Measurements from ENCODE around the gene TMEM30B. TPM values are rescaled to one million over a fixed set of nuclear protein-coding genes. Genes with fewer than 3 reads are reported as not detected.

The TMEM30B gene
- total and polyA plus RNA-seq, 4 donors: 3.0 to 7.4 (median 5.6) TPM

GRCh38 chr14:61280526-61281185, 482 bp downstream of the TMEM30B start:
- Histone ChIP-seq H3K36me3 (ENCODE audit: control insufficient read depth in 4 of 4, insufficient read depth in 3 of 4, low read depth in 1 of 4, low read length in 3 of 4) (no peaks in the 10 kb centered on the region), H3K27me3 (ENCODE audit: control insufficient read depth in 4 of 4, insufficient read depth in 4 of 4, low read length in 3 of 4) (no peaks in the 10 kb centered on the region), H3K27ac (ENCODE audit: low read depth in 1 of 2, low read length in 2 of 2) (peak overlapping the region; percentile 84 to 91), H3K4me3 (ENCODE audit: low read depth in 1 of 3, low read length in 3 of 3) (peak overlapping the region; percentile 72 to 81 (median 80)), H3K9ac (ENCODE audit: low read depth in 1 of 2, low read length in 2 of 2) (peak overlapping the region; percentile 58 to 73), H3K4me1 (ENCODE audit: control insufficient read depth in 4 of 4, insufficient read depth in 4 of 4, low read length in 3 of 4) (peaks cover 2 to 35% (median 25%) of the 10 kb centered on the region in 4 donors), H3K9me3 (ENCODE audit: control insufficient read depth in 4 of 4, low read length in 3 of 4) (no peaks in the 10 kb centered on the region)
- DNase-seq (ENCODE audit: low spot score): peak; percentile 61
- WGBS: under 1% methylated on average over 81 of the region's 81 CpGs
- TF ChIP-seq RAD21 (IDR thresholded peaks at IDR 0.05) (peak in 1 of 2 donors; percentile 20), FOXA2 (IDR thresholded peaks at IDR 0.05) (no peak), YY1 (IDR thresholded peaks at IDR 0.05) (peak; percentile 58), CTCF (IDR thresholded peaks at IDR 0.05; ENCODE audit: low read depth, low read length, missing input control) (peak; percentile 31)

GRCh38 chr14:61280092-61280525, 1.0 kb downstream of the TMEM30B start:
- Histone ChIP-seq H3K9me3 (ENCODE audit: control insufficient read depth in 4 of 4, low read length in 3 of 4) (no peaks in the 10 kb centered on the region), H3K4me3 (ENCODE audit: low read depth in 1 of 3, low read length in 3 of 3) (peak overlapping the region; percentile 72 to 81 (median 80)), H3K27ac (ENCODE audit: low read depth in 1 of 2, low read length in 2 of 2) (peak overlapping the region; percentile 84 to 91), H3K27me3 (ENCODE audit: control insufficient read depth in 4 of 4, insufficient read depth in 4 of 4, low read length in 3 of 4) (no peaks in the 10 kb centered on the region), H3K9ac (ENCODE audit: low read depth in 1 of 2, low read length in 2 of 2) (peak overlapping the region; percentile 26 to 36), H3K4me1 (ENCODE audit: control insufficient read depth in 4 of 4, insufficient read depth in 4 of 4, low read length in 3 of 4) (peaks cover 2 to 32% (median 25%) of the 10 kb centered on the region in 4 donors), H3K36me3 (ENCODE audit: control insufficient read depth in 4 of 4, insufficient read depth in 3 of 4, low read depth in 1 of 4, low read length in 3 of 4) (no peaks in the 10 kb centered on the region)
- 7% methylated on average over 47 of the region's 47 CpGs for WGBS
- TF ChIP-seq FOXA1 (IDR thresholded peaks at IDR 0.05) (no peak), FOXA2 (IDR thresholded peaks at IDR 0.05) (no peak), HNF4G (IDR thresholded peaks at IDR 0.05) (no peak), NR2F2 (IDR thresholded peaks at IDR 0.05) (no peak), RAD21 (IDR thresholded peaks at IDR 0.05) (no peak), SP1 (IDR thresholded peaks at IDR 0.05) (no peak), EGR1 (IDR thresholded peaks at IDR 0.05; ENCODE audit: low read depth in 2 of 2) (no peak), TAF1 (conservative IDR thresholded peaks at IDR 0.05) (no peak), RXRA (IDR thresholded peaks at IDR 0.05) (no peak)
- DNase-seq (ENCODE audit: low spot score): peak; percentile 35

- Histone ChIP-seq H3K27ac (ENCODE audit: low read depth in 1 of 2, low read length in 2 of 2) (no peak overlapping the region), H3K9ac (ENCODE audit: low read depth in 1 of 2, low read length in 2 of 2) (no peak overlapping the region), H3K27me3 (ENCODE audit: control insufficient read depth in 4 of 4, insufficient read depth in 4 of 4, low read length in 3 of 4) (no peaks in the 10 kb centered on the region), H3K4me1 (ENCODE audit: control insufficient read depth in 4 of 4, insufficient read depth in 4 of 4, low read length in 3 of 4) (peaks cover 2 to 32% (median 23%) of the 10 kb centered on the region in 4 donors), H3K36me3 (ENCODE audit: control insufficient read depth in 4 of 4, insufficient read depth in 3 of 4, low read depth in 1 of 4, low read length in 3 of 4) (no peaks in the 10 kb centered on the region), H3K9me3 (ENCODE audit: control insufficient read depth in 4 of 4, low read length in 3 of 4) (no peaks in the 10 kb centered on the region), H3K4me3 (ENCODE audit: low read depth in 1 of 3, low read length in 3 of 3) (peak overlapping the region in 2 of 3 donors; percentile 72 to 81)
- TF ChIP-seq JUND (IDR thresholded peaks at IDR 0.05): no peak
- TF ChIP-seq GABPA (IDR thresholded peaks at IDR 0.05 in 1 of 2, conservative IDR thresholded peaks at IDR 0.05 in 1 of 2): no peak
- TF ChIP-seq CTCF (IDR thresholded peaks at IDR 0.05; ENCODE audit: low read depth, low read length, missing input control): no peak
- TF ChIP-seq ATF3 (IDR thresholded peaks at IDR 0.05): no peak
- TF ChIP-seq FOXA2 (IDR thresholded peaks at IDR 0.05): no peak
- no peak for TF ChIP-seq YY1 (IDR thresholded peaks at IDR 0.05)
- no peak for TF ChIP-seq FOXA1 (IDR thresholded peaks at IDR 0.05)
- no peak for TF ChIP-seq RXRA (IDR thresholded peaks at IDR 0.05)
- no peak for TF ChIP-seq NR2F2 (IDR thresholded peaks at IDR 0.05)
- 26% methylated on average over 5 of the region's 5 CpGs for WGBS
- DNase-seq (ENCODE audit: low spot score): no peak
These were observed 2.1 kb downstream of the TMEM30B start for GRCh38 chr14:61279082-61279481.
